Astrocyte of the spinal cord (primary cell): ENCODE data around the gene RELCH.

Source experiments
- DNase-seq: peaks from one replicate; pipeline ENCODE4 v3.0.0; 2011; ENCODE audit warnings: low read depth, low spot score
- H3K4me3 ChIP-seq: 2 replicates; pipeline ENCODE4 v1.5.1; 2011; ENCODE audit warnings: low read depth, mild to moderate bottlenecking, low read length, moderate library complexity
- CTCF ChIP-seq: IDR thresholded peaks from 2 replicates; pipeline ENCODE4 v1.5.1; 2012; ENCODE audit warnings: low read depth, mild to moderate bottlenecking, low read length, inconsistent platforms
- in situ Hi-C: cut with HindIII; loops from 2 replicates; pipeline ENCODE4 v1.10.0; 2017; ENCODE audit warnings: low sequenced_read_pairs

RELCH gene

DNA sequence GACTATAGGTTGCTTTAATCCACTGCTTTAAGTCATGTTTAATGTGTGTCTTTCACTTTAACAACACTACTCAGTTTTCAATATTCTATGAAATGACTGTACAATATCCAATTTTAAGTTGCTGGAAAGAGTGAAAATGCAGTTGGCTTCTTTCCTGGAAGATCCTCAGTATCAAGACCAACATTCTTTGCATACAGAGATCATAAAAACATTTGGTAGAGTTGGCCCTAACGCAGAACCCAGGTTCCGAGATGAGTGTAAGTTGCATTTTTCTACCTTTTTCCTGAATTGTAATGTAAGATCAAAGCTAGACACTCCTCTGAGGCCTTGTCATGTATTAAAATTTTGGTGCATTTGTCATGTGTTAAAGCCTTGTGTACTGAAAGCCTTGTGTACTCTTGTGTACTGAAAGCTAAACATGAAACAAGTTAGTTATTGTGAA is 95.2 kb downstream of the RELCH start:
- H3K4me3 ChIP-seq: no peak overlapping the region
- no peak for TF ChIP-seq CTCF
- in situ Hi-C loops: no loop called here
- DNase-seq: peak; percentile 81

DNA sequence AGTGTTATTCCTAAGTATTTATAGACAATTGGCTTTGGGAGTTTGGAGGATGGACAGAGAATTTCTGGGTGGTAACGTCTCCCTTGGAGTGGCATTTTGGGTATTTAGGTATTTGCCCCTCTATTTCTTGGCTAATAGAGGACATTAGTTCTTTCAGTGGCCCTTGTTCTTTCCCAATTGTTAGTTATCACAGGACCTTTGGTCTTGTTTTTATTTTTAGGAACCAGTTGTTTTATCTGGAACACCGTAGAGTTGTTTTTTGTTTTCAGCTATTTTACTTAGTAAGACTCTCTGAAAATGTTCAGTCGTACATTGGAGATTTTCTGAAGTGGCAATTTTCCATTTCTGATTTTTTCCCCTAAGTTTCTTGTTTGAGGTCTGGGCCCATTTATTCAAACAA is 97.6 kb downstream of the RELCH start:
- no peak overlapping the region for H3K4me3 ChIP-seq
- DNase-seq: no peak
- no peak for TF ChIP-seq CTCF

GRCh38 chr18:62285281-62285680 is 98.2 kb downstream of the RELCH start:
- H3K4me3 ChIP-seq: no peak overlapping the region
- in situ Hi-C loops: no loop called here
- DNase-seq: no peak
- no peak for TF ChIP-seq CTCF

More for the DNA sequence above, 97.6 kb downstream of the RELCH start:
- in situ Hi-C loops: no loop called here

DNA sequence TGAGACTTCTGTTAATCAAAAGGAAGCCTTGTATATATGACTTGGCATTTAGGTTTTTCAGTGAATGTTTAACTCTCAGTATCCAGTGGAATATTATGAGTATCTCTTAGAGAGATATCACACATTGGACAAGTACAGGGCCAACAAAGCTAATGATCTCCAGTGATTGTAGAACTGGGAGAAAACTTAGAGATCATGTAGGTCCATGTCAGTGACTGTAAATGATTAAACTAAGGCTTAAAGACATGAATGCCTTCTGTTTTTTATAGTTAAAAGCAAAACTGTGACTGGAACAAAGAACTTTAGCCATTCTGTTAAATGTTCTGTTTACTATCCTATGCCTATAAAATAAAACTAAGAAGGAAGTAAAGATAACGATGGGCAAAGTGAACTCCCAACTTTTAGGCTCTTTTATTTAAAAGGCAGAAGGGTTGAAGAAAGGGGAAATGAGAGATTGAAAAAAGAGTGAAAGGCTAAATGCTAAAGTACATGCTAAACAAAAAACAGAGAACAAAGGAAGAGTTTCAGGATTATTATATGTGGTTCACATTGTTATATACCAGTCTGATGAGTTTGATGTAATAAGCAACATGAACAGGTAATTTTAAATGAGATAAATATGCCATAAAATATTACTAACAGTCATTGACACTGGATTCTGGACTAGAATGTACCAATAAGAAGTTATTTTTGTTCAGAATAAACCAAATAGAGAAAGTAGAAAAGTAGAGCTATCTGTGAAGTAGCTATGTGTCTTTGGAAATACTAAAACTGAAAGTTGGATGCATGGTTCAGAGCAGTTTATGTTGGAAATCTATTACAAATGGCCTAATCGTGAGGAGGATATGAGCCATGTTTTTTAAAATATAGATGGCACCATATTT is 101.0 kb downstream of the RELCH start:
- H3K4me3 ChIP-seq: no peak overlapping the region
- no peak for TF ChIP-seq CTCF
- no peak for DNase-seq
- in situ Hi-C loops: no loop called here

DNA sequence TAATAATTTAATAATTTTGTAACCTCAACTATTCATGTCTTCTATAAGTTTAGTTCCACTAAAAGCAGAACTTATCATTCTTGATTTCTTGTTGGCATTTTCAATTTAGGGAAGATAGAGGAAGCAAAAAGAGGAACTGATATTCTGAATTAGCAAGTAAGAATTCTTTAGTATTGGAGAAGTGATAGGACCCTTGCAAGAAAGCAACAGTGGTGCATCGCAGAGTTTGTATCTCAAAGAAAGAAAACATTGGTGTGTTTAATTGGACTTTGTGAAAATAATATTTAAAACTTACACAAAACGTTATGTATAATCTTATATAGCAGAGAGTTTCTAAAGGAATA is 101.6 kb downstream of the RELCH start:
- no peak for DNase-seq
- in situ Hi-C loops: no loop called here
- no peak overlapping the region for H3K4me3 ChIP-seq
- no peak for TF ChIP-seq CTCF

GRCh38 chr18:62289047-62289446 is 102.0 kb downstream of the RELCH start:
- DNase-seq: peak; percentile 2
- TF ChIP-seq CTCF: no peak
- in situ Hi-C loops: no loop called here
- H3K4me3 ChIP-seq: no peak overlapping the region
